Measurements from ENCODE around the gene HOXB5.

GRCh38 chr17:48555258-48556228, 38.0 kb downstream of the HOXB5 start:
- TF ChIP-seq CTCF (IDR thresholded peaks at IDR 0.05) (no peak), POLR2A (IDR thresholded peaks at IDR 0.05) (no peak)
